ENCODE measurements around the gene PI4KA.

DNA sequence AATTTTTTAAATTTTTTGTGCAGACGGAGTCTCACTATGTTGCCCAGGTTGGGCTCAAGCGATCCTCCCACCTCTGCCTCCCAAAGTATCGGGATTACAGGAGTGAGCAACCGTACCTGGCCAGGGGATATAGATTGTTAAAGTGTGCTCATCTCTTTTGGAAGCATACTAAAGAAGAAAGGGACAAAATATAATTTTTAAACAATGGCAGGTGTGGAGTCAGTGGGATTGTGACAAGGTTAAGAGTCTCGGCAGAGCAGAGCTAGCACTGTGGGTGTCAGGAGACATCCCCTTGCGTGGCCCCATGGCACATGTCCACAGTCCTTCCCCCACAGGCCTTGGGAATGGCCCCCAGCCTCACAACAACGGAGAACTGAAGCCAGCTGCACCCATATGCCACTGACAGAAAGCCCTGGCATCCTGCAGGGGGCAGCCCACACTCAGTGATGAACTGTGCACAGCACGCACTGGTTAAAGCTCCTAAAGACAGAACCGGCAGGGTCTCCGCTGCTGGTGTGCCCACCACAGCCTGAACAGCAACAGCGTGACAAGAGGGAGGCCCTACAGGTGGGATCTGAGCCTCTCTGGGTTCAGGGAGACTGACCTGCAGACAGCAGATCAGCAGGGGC is 54.8 kb downstream of the PI4KA start:
- TF ChIP-seq, protein P1, sequence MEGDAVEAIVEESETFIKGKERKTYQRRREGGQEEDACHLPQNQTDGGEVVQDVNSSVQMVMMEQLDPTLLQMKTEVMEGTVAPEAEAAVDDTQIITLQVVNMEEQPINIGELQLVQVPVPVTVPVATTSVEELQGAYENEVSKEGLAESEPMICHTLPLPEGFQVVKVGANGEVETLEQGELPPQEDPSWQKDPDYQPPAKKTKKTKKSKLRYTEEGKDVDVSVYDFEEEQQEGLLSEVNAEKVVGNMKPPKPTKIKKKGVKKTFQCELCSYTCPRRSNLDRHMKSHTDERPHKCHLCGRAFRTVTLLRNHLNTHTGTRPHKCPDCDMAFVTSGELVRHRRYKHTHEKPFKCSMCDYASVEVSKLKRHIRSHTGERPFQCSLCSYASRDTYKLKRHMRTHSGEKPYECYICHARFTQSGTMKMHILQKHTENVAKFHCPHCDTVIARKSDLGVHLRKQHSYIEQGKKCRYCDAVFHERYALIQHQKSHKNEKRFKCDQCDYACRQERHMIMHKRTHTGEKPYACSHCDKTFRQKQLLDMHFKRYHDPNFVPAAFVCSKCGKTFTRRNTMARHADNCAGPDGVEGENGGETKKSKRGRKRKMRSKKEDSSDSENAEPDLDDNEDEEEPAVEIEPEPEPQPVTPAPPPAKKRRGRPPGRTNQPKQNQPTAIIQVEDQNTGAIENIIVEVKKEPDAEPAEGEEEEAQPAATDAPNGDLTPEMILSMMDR (conservative IDR thresholded peaks at IDR 0.05; ENCODE audit: low read length) = peak; percentile 76
- TF ChIP-seq EZH2phosphoT487 (IDR thresholded peaks at IDR 0.05; ENCODE audit: borderline replicate concordance, low read depth, low read length) = no peak

Data from OCI-LY7 (cell line).